Activated T-helper 9 cell treated with anti-CD3 and anti-CD28 coated beads, Interleukin-2, amount 50 U/mL, for 16 hours (primary cell): ENCODE results near the gene CD300C.
"Not testable (repeated sequence)": the region's sequence is repeated elsewhere in the genome, so short reads cannot be mapped to it uniquely, and the experiment has no call there.

ENCODE experiments used
- DNase-seq: peaks from one replicate; pipeline ENCODE4 v3.0.0-alpha.2; 2020; ENCODE audit warnings: low read depth

Gene CD300C

GRCh38 chr17:74561586-74561985, 15.7 kb upstream of the CD300C start:
- DNase-seq = no peak

DNA sequence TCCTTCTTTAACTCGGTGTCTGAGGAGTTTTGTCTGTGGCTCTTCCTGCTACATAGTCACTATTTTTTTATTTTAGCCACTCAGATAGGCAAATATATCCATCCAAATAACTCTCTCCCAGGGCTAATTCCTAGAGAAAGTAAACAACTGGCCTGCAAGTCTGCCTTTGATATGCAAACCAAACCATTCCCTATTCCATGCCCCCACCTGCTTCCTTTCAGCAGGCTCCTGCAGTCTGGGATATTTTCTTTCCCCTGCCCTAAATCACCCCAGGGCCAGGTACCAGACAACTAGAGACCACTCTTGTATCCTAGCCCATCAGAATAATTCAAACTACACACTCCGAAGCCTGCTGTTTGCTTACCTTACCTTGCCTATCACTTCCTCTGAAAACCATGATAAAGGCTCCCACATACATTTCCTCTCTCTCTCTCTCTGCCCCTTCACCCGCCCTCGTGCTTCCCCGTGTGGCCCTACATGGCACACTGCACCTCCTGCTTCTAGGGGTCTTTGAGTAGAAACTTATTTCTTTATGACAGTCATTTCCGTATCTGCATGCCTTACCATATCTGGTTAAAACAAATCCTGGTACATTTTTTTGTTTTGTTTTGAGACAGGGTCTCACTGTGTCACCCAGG, 13.1 kb upstream of the CD300C start:
- no peak for DNase-seq

- DNase-seq = not testable (repeated sequence)
Observed at GRCh38 chr17:74558402-74558801, 12.5 kb upstream of the CD300C start.

DNA sequence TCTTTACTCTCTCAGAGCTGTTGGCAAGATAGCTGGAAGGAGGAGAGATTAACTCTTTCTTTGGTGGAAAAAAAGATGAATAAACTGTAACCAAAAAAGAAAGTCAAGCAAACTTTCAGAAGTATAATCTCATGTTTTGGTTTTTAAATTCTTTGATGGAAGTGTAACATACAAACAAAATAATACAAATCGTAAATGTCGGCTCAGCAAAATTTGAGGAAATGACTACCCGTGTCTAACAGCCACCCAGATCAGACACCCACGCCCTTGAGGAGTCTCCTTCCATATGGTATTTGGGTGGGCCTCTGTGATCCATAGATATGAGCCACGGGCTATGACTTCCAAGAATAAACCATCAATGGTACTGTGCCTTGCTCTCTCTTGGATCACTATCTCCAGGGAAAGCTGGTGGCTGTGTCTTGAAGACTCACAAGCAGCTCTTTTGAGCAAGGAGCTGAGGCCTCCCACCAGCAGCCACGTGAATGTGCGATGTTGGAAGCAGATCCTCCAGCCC, 9.6 kb upstream of the CD300C start:
- DNase-seq = no peak

DNA sequence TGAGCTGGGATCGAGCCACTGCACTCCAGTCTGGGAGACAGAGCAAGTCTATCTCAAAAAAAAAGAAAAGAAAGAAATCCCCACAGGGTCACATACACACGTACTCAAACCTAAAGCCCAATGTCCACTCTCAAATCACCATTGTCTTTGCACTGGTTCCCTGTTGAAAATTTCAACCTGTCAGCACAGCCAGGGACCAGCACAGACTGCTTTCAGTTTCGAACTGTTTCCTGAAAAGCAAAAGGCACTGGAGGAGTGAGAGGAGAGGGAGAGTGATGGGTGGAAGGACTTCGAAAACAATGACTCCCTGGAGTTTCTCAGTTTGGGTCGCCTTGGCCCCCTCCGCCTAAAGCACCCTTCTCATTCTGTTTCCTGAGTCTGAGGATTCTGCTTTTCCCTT, 9.0 kb upstream of the CD300C start:
- DNase-seq = no peak

DNA sequence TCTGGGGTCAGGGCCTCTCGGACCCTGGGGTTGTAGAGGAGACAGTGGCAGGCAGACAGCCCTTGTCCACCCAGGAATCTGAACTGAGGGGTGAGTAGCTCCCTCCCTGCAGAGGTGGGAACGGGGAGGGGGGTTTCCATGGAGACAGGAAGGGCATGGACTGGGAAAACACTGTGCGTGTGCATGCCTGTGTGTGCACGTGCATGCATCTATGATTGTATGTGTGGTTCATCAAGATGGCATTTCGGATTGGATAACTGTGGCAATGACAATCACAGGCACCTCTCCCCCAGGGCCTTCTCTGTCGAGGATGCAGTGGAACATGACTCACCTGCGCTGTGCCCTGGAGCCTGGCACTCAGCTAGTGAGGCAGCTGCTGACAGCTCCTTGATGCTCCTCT, 6.1 kb upstream of the CD300C start:
- no peak for DNase-seq

GRCh38 chr17:74550602-74551001, 4.7 kb upstream of the CD300C start:
- no peak for DNase-seq

DNA sequence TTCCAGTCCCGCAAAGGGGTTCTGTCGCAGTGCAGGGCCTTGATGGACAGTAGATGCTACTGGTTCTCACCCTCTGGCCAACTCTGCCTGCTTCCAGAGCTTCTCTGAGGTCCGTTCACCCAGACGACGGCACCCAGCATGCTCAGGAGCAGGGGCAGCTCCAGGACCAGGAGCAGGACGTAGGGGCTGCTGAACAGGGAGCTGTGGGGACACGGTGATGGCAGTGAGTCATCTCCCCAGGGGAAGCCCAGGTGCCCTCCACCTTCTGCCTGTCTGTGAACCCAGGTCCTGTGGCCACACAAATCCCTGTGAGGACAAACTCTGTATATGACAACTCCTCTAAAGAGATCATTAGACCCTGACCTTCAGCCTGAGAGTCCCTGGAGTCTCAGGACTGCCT, 3.4 kb upstream of the CD300C start:
- DNase-seq = no peak

DNA sequence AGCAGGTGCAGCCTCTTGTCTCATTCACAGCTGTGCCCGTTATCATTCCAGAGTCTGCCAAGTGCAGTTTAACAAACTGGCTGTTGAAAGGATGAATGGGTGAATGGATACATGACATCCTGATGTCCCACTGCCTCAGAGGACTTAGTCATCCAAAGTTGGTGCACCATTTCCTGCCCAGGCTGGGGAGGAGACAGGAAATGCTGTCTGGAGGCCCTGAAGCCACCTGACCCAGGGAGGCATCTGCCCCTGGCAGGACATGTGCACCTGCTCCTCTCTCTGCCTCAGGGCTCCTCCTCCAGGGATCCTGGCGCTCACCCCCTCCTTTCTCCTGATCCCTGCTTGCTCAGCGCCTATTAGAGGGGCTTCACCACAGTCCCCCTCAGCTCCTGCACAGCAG, 1.8 kb upstream of the CD300C start:
- DNase-seq = no peak

DNA sequence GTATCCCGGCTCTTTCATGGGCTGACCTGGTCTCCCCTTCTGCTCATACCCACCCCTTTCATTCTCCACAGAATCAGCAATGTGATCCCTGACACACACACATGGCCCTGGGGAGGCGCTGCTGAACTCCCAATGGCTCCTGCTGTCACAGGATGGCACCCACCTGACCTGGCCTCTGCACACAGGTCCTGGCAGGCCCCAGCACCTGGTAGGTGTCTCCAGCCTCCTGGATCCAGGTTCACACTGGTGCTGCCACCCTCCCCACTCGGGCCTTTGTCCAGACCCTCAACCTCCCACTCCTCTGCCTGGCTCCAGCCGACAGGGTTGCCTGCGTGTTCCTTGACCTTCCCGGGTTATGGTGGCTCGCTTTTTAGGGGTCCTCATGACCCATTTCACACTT, 1.3 kb upstream of the CD300C start:
- DNase-seq = no peak

GRCh38 chr17:74546586-74546985, 671 bp upstream of the CD300C start:
- no peak for DNase-seq

DNA sequence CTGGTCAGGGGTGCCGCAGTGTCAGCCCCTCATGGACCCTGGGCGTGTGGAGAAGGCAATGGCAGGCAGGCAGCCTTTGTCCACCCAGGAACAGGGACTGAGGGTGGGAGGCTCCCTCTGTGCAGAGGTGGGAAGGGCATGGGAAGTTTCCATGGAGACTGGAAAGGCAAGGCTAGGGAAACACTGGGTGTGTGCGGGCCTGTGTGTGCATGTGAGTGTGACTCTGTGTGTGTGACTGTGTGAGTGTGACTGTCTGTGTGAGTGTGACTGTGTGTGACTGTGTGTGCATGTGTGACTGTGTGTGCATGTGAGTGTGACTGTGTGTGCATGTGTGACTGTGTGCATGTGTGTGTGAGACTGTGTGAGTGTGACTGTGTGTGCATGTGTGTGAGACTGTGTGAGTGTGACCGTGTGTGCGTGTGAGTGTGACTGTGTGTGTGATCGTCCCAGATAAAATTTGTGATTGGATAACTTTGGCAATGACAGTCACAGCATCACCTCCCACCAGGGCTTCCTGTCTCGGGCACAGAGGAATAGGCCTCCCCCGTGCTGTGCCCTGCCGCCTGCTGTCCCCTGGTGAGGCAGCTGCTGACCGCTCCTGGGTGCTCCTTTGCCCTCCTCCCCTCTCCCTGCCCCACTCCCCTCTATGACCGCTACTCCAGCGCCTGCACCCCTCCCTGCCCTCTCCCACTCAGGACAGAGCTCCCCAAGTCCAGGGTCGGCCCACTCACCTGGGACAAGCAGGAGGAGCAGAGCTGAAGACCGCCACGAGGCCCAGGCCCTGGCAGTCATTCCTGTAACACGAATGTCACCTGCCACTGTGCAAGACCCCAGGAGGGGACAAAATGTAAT, 698 bp downstream of the CD300C start:
- DNase-seq = no peak

DNA sequence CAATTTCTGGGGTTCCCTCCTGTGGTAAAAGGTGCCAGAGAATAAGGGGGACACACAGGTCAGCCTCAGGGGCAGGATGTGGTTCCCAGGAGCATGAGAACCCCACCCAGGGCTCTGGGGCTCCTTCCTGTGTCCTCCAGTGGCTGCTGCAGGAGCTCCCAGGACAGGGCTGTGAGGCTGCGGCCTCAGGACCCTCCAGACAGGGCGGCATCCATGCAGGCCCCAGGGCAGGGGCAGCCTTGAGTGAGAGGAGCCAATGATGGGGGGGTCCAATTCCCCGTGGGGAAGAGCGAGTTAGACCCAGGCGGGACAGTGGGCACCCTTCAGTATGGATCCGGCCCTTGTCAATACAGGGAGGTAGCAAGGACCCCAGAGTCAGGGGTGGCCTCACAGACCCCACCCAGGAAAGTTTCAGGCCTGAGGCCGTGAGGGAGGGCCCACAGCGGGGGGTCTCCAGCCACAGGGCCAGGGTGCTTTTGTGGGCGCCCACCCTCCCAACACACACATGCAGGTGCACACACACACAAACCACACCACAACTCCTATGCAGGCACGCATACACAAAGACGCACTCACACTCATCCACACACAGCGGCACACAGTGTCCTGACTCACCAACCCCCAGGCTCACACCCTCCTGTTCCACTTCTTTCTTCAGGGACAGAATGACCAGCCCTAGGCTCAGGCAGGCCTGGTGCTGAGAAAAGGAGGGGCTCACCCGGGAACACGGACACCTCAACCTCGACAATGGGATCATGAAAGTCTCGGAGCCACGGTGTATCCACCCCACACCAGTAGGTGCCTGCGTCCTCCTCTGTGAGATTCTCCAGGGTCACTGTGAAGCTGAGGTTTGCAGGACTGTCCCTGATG, 1.8 kb downstream of the CD300C start:
- DNase-seq = no peak

DNA sequence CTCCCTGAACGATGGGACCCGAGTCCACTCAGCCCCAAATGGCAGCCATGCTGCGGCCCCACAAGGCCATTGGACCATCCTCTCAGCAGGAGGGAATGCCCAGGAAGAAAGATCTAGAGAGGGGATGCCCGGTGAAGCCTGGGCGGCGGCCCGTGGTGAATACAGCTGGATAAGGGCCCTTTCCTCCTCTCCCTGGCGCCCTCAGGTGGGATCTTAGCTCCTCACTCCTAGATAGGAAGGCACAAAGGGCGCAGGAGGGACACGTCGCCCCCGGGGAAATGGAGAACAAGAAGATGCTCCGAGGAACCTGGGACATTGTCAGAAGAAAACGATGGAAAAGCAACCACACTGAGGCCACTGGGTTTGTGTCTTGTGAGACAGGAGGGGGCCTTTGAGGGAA, 2.5 kb downstream of the CD300C start:
- no peak for DNase-seq

DNA sequence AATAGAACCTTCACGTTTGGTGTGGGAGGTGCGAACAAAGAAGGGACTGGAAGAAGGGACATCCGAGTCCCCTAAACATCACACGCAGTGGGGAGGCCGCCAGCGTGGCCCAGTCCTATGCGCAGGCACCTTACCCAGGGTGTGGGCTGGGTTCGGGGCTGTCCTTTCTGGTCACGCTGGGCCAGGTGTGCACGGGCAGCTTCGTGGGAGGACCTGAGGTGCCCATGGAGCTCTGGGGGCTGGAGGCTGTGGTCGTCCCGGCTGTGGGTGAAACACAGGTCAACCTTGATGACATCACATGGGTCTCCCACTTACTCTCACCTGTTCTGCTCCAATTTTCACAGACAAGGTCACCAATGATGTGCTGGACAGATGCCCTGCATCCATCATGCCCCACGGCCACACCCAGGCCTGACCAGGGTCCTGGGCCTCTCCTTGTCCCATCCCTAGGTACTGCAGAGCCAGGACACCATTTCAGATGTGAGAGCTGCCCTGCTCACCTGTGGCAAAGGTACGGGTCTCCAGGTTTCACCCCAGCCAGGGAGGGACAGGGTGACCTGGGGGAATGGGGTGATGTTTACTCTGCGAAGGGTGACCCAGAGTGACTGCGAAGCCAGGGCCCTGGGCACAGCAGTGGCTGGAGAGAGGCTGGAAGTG, 3.1 kb downstream of the CD300C start:
- no peak for DNase-seq

DNA sequence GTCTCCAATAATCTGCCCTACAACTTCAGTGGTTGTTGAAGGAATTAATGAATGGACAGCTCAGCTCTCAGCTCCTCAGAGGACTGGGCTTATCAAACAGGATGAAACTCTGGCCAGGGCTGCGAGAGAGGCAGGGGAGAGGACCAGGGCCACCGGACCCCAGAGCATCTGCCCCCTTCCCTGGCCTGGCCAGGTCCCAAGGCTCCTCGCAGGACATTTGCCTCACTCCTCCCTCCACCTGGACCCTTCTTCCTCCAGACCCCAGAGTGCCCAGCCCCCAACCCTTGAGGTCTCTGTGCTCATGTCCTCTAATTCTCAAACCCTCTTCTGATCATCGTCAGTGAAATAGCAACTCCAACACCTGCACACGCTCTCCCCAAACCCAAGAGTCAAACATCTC, 3.7 kb downstream of the CD300C start:
- no peak for DNase-seq

DNA sequence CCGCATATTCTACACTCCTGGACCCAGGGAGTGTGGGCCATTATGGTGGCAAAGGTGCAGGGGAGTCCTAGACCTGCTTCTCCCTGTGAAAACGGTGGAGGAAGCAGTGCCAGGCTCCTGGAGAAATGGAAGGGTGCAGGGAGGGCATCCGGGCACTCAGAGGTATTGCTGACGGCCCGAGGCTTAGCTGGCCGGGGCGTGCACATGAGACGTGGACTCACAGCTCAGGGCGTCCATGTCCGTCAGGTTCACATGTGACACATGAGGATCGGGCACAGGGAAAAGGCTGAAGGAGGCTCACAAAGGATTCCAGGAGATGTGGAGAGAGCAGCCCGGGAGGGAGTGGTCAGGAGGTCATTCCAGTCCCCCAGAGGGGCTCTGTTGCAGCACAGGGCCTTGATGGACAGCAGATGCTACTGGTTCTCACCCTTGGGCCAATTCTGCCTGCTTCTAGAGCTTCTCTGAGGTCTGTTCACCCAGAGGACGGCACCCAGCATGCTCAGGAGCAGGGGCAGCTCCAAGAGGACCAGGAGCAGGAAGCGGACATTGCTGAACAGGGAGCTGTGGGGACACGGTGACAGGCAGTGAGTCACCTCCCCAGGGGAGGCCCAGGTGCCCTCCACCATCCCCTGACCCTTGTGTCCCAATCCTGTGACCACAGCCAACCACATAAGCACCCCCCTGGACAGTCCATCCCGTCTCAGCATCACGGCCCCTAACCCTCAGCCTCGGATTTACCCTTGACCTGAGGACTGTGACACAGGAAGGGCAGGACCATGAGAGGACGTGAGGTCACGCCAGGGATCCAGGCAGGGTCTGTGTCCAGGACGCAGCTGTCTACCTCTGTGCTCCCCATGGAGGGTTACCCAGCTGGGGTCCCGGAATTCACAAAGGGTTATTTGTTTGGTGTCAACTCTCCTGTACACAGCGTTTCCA, 4.5 kb downstream of the CD300C start:
- no peak for DNase-seq

DNA sequence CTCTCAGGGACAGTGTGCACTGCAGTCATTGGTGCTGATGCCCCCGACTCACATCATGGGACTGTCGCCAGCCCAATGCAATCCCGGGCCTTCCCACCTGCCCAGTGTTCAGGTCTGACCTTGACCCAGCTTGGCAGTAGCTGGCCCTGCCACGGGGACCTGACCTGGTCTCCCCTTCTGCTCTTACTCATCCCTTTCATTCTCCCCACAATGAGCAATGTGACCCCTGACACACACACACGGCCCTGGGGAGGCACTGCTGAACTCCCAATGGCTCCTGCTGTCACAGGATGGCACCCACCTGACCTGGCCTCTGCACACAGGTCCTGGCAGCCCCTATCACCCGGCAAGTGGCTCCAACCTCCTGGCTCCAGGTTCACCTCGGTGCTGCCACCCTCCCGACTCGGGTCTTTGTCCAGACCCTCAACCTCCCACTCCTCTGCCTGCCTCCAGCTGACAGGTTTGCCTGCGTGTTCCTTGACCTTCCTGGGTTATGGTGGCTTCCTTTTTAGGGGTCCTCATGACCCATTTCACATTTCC, 6.6 kb downstream of the CD300C start:
- no peak for DNase-seq

GRCh38 chr17:74536890-74537289, 9.0 kb downstream of the CD300C start:
- DNase-seq = no peak

DNA sequence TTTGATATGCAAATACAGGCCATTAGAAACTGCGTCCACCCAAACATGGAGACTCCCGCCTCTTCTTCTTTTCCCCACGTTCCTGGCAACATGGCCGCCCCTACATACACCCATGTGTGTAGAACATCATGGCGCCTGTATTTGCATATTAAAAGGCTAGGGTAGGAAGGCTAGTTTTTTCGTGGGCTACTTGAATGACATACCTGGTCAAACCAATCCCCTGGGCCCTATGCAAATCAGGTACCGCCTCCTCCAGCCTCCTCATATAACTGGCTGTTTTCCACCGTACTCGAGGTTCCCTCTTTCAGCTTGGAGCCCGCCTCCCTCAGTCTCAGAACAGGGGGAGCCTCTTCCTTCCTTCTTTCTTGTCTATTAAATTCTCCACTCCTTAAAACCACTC, 13.8 kb downstream of the CD300C start:
- DNase-seq = no peak
